ENCODE data around the gene MMP26. TPM values are rescaled to one million over a fixed set of nuclear protein-coding genes. Genes with fewer than 3 reads are reported as not detected.

The MMP26 gene
- total RNA-seq = not detected in 3 replicates
- long read RNA-seq = 0 reads

- H3K4me3 Mint-ChIP-seq (ENCODE audit: unreplicated experiment) = no peak within 1 kb of the TSS
- H3K4me1 Mint-ChIP-seq (ENCODE audit: low read depth) = no peaks in the 10 kb centered on the region
- peaks cover 28% of the 10 kb centered on the region for H3K27me3 Mint-ChIP-seq (ENCODE audit: low read depth)
- no peak for TF ChIP-seq CTCF (IDR thresholded peaks at IDR 0.05)
- H3K27ac Mint-ChIP-seq (ENCODE audit: unreplicated experiment) = no peak within 1 kb of the TSS
- DNase-seq (ENCODE audit: low spot score) = no peak
- H3K36me3 Mint-ChIP-seq (ENCODE audit: low read depth) = no peaks in the 10 kb centered on the region
- H3K9me3 Mint-ChIP-seq (ENCODE audit: low read depth) = no peaks in the 10 kb centered on the region
Observed at GRCh38 chr11:4704054-4704789, at the start of gene MMP26. Gene MMP26 (plus strand): TSS chr11:4704784.

GRCh38 chr11:4658629-4659445, 45.7 kb upstream of the MMP26 start:
- TF ChIP-seq CTCF (IDR thresholded peaks at IDR 0.05) = no peak
- H3K27me3 Mint-ChIP-seq (ENCODE audit: low read depth) = no peaks in the 10 kb centered on the region
- peaks cover 16% of the 10 kb centered on the region for H3K4me1 Mint-ChIP-seq (ENCODE audit: low read depth)
- no peaks in the 10 kb centered on the region for H3K9me3 Mint-ChIP-seq (ENCODE audit: low read depth)
- H3K4me3 Mint-ChIP-seq (ENCODE audit: unreplicated experiment) = no peak overlapping the region
- DNase-seq (ENCODE audit: low spot score) = no peak
- no peak overlapping the region for H3K27ac Mint-ChIP-seq (ENCODE audit: unreplicated experiment)
- H3K36me3 Mint-ChIP-seq (ENCODE audit: low read depth) = no peaks in the 10 kb centered on the region

- Mint-ChIP-seq H3K27me3 (ENCODE audit: low read depth) (no peaks in the 10 kb centered on the region), H3K27ac (ENCODE audit: unreplicated experiment) (no peak overlapping the region), H3K4me1 (ENCODE audit: low read depth) (peaks cover 37% of the 10 kb centered on the region), H3K9me3 (ENCODE audit: low read depth) (no peaks in the 10 kb centered on the region), H3K36me3 (ENCODE audit: low read depth) (no peaks in the 10 kb centered on the region), H3K4me3 (ENCODE audit: unreplicated experiment) (no peak overlapping the region)
- no peak for DNase-seq (ENCODE audit: low spot score)
- no peak for TF ChIP-seq CTCF (IDR thresholded peaks at IDR 0.05)
Observed at GRCh38 chr11:4662876-4663275, 41.7 kb upstream of the MMP26 start.

- no peaks in the 10 kb centered on the region for H3K27me3 Mint-ChIP-seq (ENCODE audit: low read depth)
- no peak for DNase-seq (ENCODE audit: low spot score)
- no peak overlapping the region for H3K4me3 Mint-ChIP-seq (ENCODE audit: unreplicated experiment)
- peaks cover 28% of the 10 kb centered on the region for H3K4me1 Mint-ChIP-seq (ENCODE audit: low read depth)
- no peaks in the 10 kb centered on the region for H3K36me3 Mint-ChIP-seq (ENCODE audit: low read depth)
- H3K9me3 Mint-ChIP-seq (ENCODE audit: low read depth) = no peaks in the 10 kb centered on the region
- H3K27ac Mint-ChIP-seq (ENCODE audit: unreplicated experiment) = no peak overlapping the region
- no peak for TF ChIP-seq CTCF (IDR thresholded peaks at IDR 0.05)
Observed at GRCh38 chr11:4664183-4664582, 40.4 kb upstream of the MMP26 start.

GRCh38 chr11:4664786-4665185, 39.8 kb upstream of the MMP26 start:
- Mint-ChIP-seq H3K27ac (ENCODE audit: unreplicated experiment) (peak overlapping the region; percentile 76), H3K27me3 (ENCODE audit: low read depth) (no peaks in the 10 kb centered on the region), H3K9me3 (ENCODE audit: low read depth) (peaks cover 3% of the 10 kb centered on the region), H3K4me3 (ENCODE audit: unreplicated experiment) (no peak overlapping the region), H3K36me3 (ENCODE audit: low read depth) (no peaks in the 10 kb centered on the region), H3K4me1 (ENCODE audit: low read depth) (peaks cover 34% of the 10 kb centered on the region)
- no peak for TF ChIP-seq CTCF (IDR thresholded peaks at IDR 0.05)
- no peak for DNase-seq (ENCODE audit: low spot score)

All from chondrocyte (in vitro differentiated cells).